ENCODE measurements around the gene PANK4.

PANK4 gene

GRCh38 chr1:2527556-2527860 is 1.1 kb upstream of the PANK4 start:
- Mint-ChIP-seq H3K27me3 (ENCODE audit: low read depth, poor library complexity) (peaks cover 55% of the 10 kb centered on the region), H3K4me3 (no peak overlapping the region), H3K9me3 (no peaks in the 10 kb centered on the region), H3K36me3 (ENCODE audit: low read depth) (no peaks in the 10 kb centered on the region), H3K27ac (no peak overlapping the region), H3K4me1 (peaks cover 33% of the 10 kb centered on the region)
- TF ChIP-seq CTCF (IDR thresholded peaks at IDR 0.05) = no peak
- no peak for DNase-seq

- Mint-ChIP-seq H3K27me3 (ENCODE audit: low read depth, poor library complexity) (peaks cover 52% of the 10 kb centered on the region), H3K9me3 (no peaks in the 10 kb centered on the region), H3K4me1 (peaks cover 34% of the 10 kb centered on the region), H3K36me3 (ENCODE audit: low read depth) (no peaks in the 10 kb centered on the region), H3K4me3 (peak overlapping the region; percentile 94), H3K27ac (no peak overlapping the region)
- no peak for DNase-seq
- TF ChIP-seq CTCF (IDR thresholded peaks at IDR 0.05) = no peak
These were observed 594 bp upstream of the PANK4 start for GRCh38 chr1:2526824-2527555.

GRCh38 chr1:2525572-2525919 is 850 bp downstream of the PANK4 start:
- peaks cover 37% of the 10 kb centered on the region for H3K27me3 Mint-ChIP-seq (ENCODE audit: low read depth, poor library complexity)
- H3K27ac Mint-ChIP-seq = no peak overlapping the region
- peaks cover 34% of the 10 kb centered on the region for H3K4me1 Mint-ChIP-seq
- peak overlapping the region; percentile 94 for H3K4me3 Mint-ChIP-seq
- no peaks in the 10 kb centered on the region for H3K9me3 Mint-ChIP-seq
- no peak for TF ChIP-seq CTCF (IDR thresholded peaks at IDR 0.05)
- H3K36me3 Mint-ChIP-seq (ENCODE audit: low read depth) = peaks cover 8% of the 10 kb centered on the region
- no peak for DNase-seq

GRCh38 chr1:2523891-2524609 is 2.3 kb downstream of the PANK4 start:
- TF ChIP-seq CTCF (IDR thresholded peaks at IDR 0.05) = no peak
- Mint-ChIP-seq H3K27me3 (ENCODE audit: low read depth, poor library complexity) (peaks cover 23% of the 10 kb centered on the region), H3K4me3 (peak overlapping the region; percentile 94), H3K4me1 (peaks cover 34% of the 10 kb centered on the region), H3K27ac (no peak overlapping the region), H3K36me3 (ENCODE audit: low read depth) (peaks cover 9% of the 10 kb centered on the region), H3K9me3 (no peaks in the 10 kb centered on the region)
- no peak for DNase-seq

GRCh38 chr1:2523191-2523890 is 3.1 kb downstream of the PANK4 start:
- TF ChIP-seq CTCF (IDR thresholded peaks at IDR 0.05) = no peak
- Mint-ChIP-seq H3K9me3 (no peaks in the 10 kb centered on the region), H3K27me3 (ENCODE audit: low read depth, poor library complexity) (peaks cover 16% of the 10 kb centered on the region), H3K36me3 (ENCODE audit: low read depth) (peaks cover 9% of the 10 kb centered on the region), H3K4me3 (no peak overlapping the region), H3K4me1 (peaks cover 34% of the 10 kb centered on the region), H3K27ac (no peak overlapping the region)
- DNase-seq = no peak
